Neuronal stem cell (in vitro differentiated cells): ENCODE results near the gene DEPDC4. TPM values are rescaled to one million over a fixed set of nuclear protein-coding genes. Genes with fewer than 3 reads are reported as not detected.

ENCODE experiments used
- DNase-seq: peaks from one replicate; pipeline ENCODE4 v3.0.0-alpha.2; 2013; ENCODE audit warnings: low spot score
- H2AFZ ChIP-seq: one replicate; pipeline ENCODE4 v1.6.1; 2013; ENCODE audit warnings: mild to moderate bottlenecking, low read length, inconsistent platforms
- H2AK5ac ChIP-seq: 2 replicates; pipeline ENCODE4 v1.6.1; 2013; ENCODE audit warnings: low read depth, mild to moderate bottlenecking, inconsistent platforms, low read length, moderate library complexity, mixed read lengths
- H2BK120ac ChIP-seq: 2 replicates; pipeline ENCODE4 v1.6.1; 2013; ENCODE audit warnings: low read depth, mild to moderate bottlenecking, inconsistent platforms, low read length, moderate library complexity, mixed read lengths
- H2BK12ac ChIP-seq: one replicate; pipeline ENCODE4 v1.6.1; 2013; ENCODE audit warnings: low read length, inconsistent platforms
- H2BK15ac ChIP-seq: 2 replicates; pipeline ENCODE4 v1.6.1; 2013; ENCODE audit warnings: mild to moderate bottlenecking, low read length, inconsistent platforms, mixed read lengths
- H2BK5ac ChIP-seq: one replicate; pipeline ENCODE4 v1.6.1; 2013; ENCODE audit warnings: inconsistent platforms, mild to moderate bottlenecking, low read length, moderate library complexity
- H3K14ac ChIP-seq: one replicate; pipeline ENCODE4 v1.6.1; 2013; ENCODE audit warnings: low read length, inconsistent platforms
- H3K18ac ChIP-seq: 2 replicates; pipeline ENCODE4 v1.6.1; 2013; ENCODE audit warnings: low read length, inconsistent platforms
- H3K23ac ChIP-seq: 2 replicates; pipeline ENCODE4 v1.6.1; 2013; ENCODE audit warnings: low read depth, mild to moderate bottlenecking, mixed read lengths, low read length, inconsistent platforms; ENCODE audit not compliant: poor library complexity
- H3K27ac ChIP-seq: replicated peaks from 3 replicates; pipeline ENCODE4 v1.5.1; 2013; ENCODE audit warnings: low read length, inconsistent platforms
- H3K27me3 ChIP-seq, 3 experiments: 2 replicates each; pipeline ENCODE4 v1.6.1; 2013; ENCODE audit warnings: low read length in 3 of 3, mild to moderate bottlenecking in 2 of 3, inconsistent platforms in 1 of 3, low read depth in 1 of 3, mixed read lengths in 1 of 3, moderate library complexity in 1 of 3; ENCODE audit not compliant: control insufficient read depth in 3 of 3, insufficient read depth in 3 of 3
- H3K36me3 ChIP-seq, 2 donors: replicated peaks in 1 of 2; 2 replicates each; pipeline ENCODE4 v1.6.1; 2013; ENCODE audit warnings: low read length in 2 of 2; ENCODE audit not compliant: control insufficient read depth in 2 of 2, insufficient read depth in 2 of 2
- H3K4ac ChIP-seq: 2 replicates; pipeline ENCODE4 v1.6.1; 2013; ENCODE audit warnings: inconsistent platforms, mild to moderate bottlenecking, low read length, moderate library complexity
- H3K4me1 ChIP-seq, 2 donors: 1 replicate in 1 of 2; 2 replicates in 1 of 2; pipeline ENCODE4 v1.6.1; 2013; ENCODE audit warnings: low read length in 2 of 2, low read depth in 1 of 2; ENCODE audit not compliant: control insufficient read depth in 2 of 2, insufficient read depth in 1 of 2
- H3K4me2 ChIP-seq: one replicate; pipeline ENCODE4 v1.6.1; 2013; ENCODE audit warnings: mild to moderate bottlenecking, low read length, inconsistent platforms; ENCODE audit not compliant: insufficient read depth, poor library complexity, severe bottlenecking
- H3K4me3 ChIP-seq, 2 donors: 2 replicates each; pipeline ENCODE4 v1.5.1; 2013; ENCODE audit warnings: low read length in 2 of 2, mild to moderate bottlenecking in 2 of 2, inconsistent platforms in 1 of 2, moderate library complexity in 1 of 2
- H3K79me1 ChIP-seq: one replicate; pipeline ENCODE4 v1.6.1; 2013; ENCODE audit warnings: low read depth, mild to moderate bottlenecking, inconsistent platforms, low read length, moderate library complexity
- H3K9ac ChIP-seq: one replicate; pipeline ENCODE4 v1.6.1; 2013; ENCODE audit warnings: mild to moderate bottlenecking, low read depth, low read length, inconsistent platforms; ENCODE audit not compliant: poor library complexity
- H3K9me3 ChIP-seq, 2 donors: replicated peaks in 1 of 2; 2 replicates each; pipeline versions ENCODE3 to v1.6.1; 2013; ENCODE audit warnings: low read length in 2 of 2, mild to moderate bottlenecking in 2 of 2, inconsistent platforms in 1 of 2, low read depth in 1 of 2, mixed read lengths in 1 of 2, moderate library complexity in 1 of 2; ENCODE audit not compliant: control insufficient read depth in 2 of 2, insufficient read depth in 1 of 2
- H4K8ac ChIP-seq: one replicate; pipeline ENCODE4 v1.6.1; 2013; ENCODE audit warnings: low read depth, mild to moderate bottlenecking, inconsistent platforms, low read length, moderate library complexity
- H4K91ac ChIP-seq: one replicate; pipeline ENCODE4 v1.6.1; 2013; ENCODE audit warnings: low read length, low read depth, mild to moderate bottlenecking, inconsistent platforms; ENCODE audit not compliant: poor library complexity
- WGBS, 2 donors: extraction: QIAGEN DNeasy Blood & Tissue Kit; methylation state at CpG; one replicate each; pipeline ENCODE4 v1.1.7; 2013; ENCODE audit warnings: missing lambda C conversion rate in 2 of 2, mixed read lengths in 1 of 2; ENCODE audit not compliant: insufficient read length in 2 of 2, insufficient replicate concordance in 1 of 2; ENCODE audit errors: extremely low coverage in 2 of 2; 5-methylcytosine and 5-hydroxymethylcytosine counted together
- small RNA-seq: library from polyadenylated mRNA; stranded (forward); fragments of <200 nt; extraction: miRNeasy Mini kit (QIAGEN cat#:217004); gene quantifications from one replicate; pipeline ENCODE3, GENCODE V24; 2013; ENCODE audit not compliant: insufficient read depth

The DEPDC4 gene

DNA sequence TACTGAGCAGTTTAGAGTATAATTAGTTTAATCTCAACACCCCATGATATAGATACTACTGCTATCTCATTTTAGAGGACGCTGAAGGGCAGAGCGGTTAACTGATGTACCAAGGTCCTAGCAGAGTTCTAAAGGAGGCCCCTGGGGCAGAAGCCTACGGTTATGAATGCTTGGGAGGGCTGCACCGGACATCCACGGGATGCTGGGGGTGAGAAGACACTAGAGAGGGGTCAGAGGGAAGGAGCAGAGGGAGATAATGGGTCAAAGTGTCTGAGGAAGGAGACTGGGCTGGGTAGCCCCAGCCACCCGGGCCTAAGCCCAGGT lies 67.9 kb downstream of the DEPDC4 start:
- Histone ChIP-seq H3K23ac (peak overlapping the region; percentile 70), H3K4me1 (peaks cover 0 to 11% of the 10 kb centered on the region in 2 donors), H2BK5ac (peak overlapping the region; percentile 88), H3K4me2 (peak overlapping the region; percentile 88), H4K91ac (no peak overlapping the region), H3K36me3 (peaks cover 0 to 4% of the 10 kb centered on the region in 2 donors), H2BK12ac (peak overlapping the region; percentile 18), H3K9me3 (no peaks in the 10 kb centered on the region), H3K4me3 (peak overlapping the region; percentile 54 to 98), H2BK120ac (no peak overlapping the region), H3K79me1 (peaks cover 4% of the 10 kb centered on the region), H3K27me3 (no peaks in the 10 kb centered on the region), H3K4ac (no peak overlapping the region), H3K27ac (no peak overlapping the region), H3K14ac (peak overlapping the region; percentile 10), H4K8ac (no peak overlapping the region), H3K9ac (peak overlapping the region; percentile 93), H3K18ac (peak overlapping the region; percentile 93), H2AK5ac (peak overlapping the region; percentile 59), H2BK15ac (no peak overlapping the region), H2AFZ (peak overlapping the region; percentile 84)
- WGBS, 2 donors = no CpG with 5 or more reads among the region's 6 CpGs
- no peak for DNase-seq

DNA sequence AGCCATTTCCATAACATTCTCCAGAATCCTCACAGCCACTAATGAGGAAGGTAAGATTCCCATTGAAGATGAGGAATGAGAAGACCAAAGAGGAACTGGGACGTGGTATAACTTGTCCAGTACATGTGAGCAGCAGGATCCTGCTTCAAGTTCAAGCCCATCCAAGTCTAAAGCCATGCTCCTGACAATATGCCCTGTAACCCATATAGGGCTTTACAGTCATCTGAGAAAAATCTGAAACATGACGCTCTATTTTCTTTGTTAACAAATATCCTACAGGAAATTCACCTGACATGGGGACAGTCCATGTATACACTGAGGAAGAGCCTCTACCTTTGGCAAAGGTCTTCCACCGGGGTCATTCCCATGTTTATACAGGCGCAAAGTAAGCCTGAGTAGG lies 69.4 kb downstream of the DEPDC4 start:
- Histone ChIP-seq H3K18ac (no peak overlapping the region), H2BK12ac (no peak overlapping the region), H2AK5ac (no peak overlapping the region), H3K9ac (no peak overlapping the region), H3K36me3 (no peaks in the 10 kb centered on the region), H3K4me3 (no peak overlapping the region), H3K27ac (no peak overlapping the region), H2BK15ac (no peak overlapping the region), H3K23ac (no peak overlapping the region), H3K4me2 (no peak overlapping the region), H3K4me1 (peaks cover 0 to 11% of the 10 kb centered on the region in 2 donors), H3K79me1 (peaks cover 4% of the 10 kb centered on the region), H2BK5ac (no peak overlapping the region), H4K91ac (no peak overlapping the region), H3K4ac (no peak overlapping the region), H3K9me3 (no peaks in the 10 kb centered on the region), H3K14ac (no peak overlapping the region), H4K8ac (no peak overlapping the region), H3K27me3 (no peaks in the 10 kb centered on the region), H2AFZ (peak overlapping the region; percentile 15), H2BK120ac (no peak overlapping the region)
- WGBS, 2 donors = no CpG with 5 or more reads among the region's 4 CpGs
- no peak for DNase-seq

DNA sequence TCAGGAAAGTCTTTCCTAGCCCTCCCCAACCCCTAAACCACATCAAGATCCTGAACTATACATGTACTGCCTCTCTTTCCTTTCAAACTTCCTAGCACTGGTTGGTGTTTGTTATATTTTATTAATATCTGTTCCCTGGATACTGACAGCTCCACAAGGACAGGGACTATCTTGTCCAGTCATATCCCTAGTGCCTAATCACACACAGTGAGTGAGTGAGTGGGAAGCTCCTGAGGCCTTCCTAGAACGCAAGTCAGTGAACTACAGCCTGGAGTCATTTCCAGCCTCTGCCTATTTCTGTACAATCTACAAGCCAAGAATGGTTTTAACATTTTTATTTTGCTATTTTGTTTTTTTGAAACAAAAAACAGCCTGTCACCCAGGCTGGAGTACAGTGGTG lies 73.8 kb downstream of the DEPDC4 start:
- no peak overlapping the region for H3K14ac ChIP-seq
- no peaks in the 10 kb centered on the region for H3K36me3 ChIP-seq
- no peak overlapping the region for H4K8ac ChIP-seq
- no peak overlapping the region for H3K9ac ChIP-seq
- no peak overlapping the region for H3K4ac ChIP-seq
- H2BK120ac ChIP-seq = no peak overlapping the region
- H3K27ac ChIP-seq = no peak overlapping the region
- WGBS, 2 donors = no CpG with 5 or more reads among the region's 1 CpG
- no peak overlapping the region for H2BK15ac ChIP-seq
- H2BK12ac ChIP-seq = no peak overlapping the region
- no peak overlapping the region for H2AK5ac ChIP-seq
- H3K4me3 ChIP-seq = no peak overlapping the region
- H2AFZ ChIP-seq = no peak overlapping the region
- H3K79me1 ChIP-seq = no peaks in the 10 kb centered on the region
- no peak overlapping the region for H4K91ac ChIP-seq
- no peak for DNase-seq
- H3K23ac ChIP-seq = no peak overlapping the region
- H3K4me2 ChIP-seq = no peak overlapping the region
- H2BK5ac ChIP-seq = no peak overlapping the region
- H3K18ac ChIP-seq = no peak overlapping the region
- peaks cover 0 to under 1% of the 10 kb centered on the region in 2 donors for H3K4me1 ChIP-seq
- H3K27me3 ChIP-seq = no peaks in the 10 kb centered on the region
- no peaks in the 10 kb centered on the region for H3K9me3 ChIP-seq

Small RNA genes within 50 kb of the gene (small RNA-seq; reads per million reads assigned to genes)
- gene RF00019 = not detected
